Measurements from ENCODE around the gene ITGA5.

ITGA5 gene

GRCh38 chr12:54352891-54353874 lies 65.9 kb downstream of the ITGA5 start:
- DNase-seq (ENCODE audit: low read depth) = no peak

- no peak for DNase-seq (ENCODE audit: low read depth)
Measured at GRCh38 chr12:54352022-54352531, 67.0 kb downstream of the ITGA5 start.

GRCh38 chr12:54351341-54351740 lies 67.7 kb downstream of the ITGA5 start:
- no peak for DNase-seq (ENCODE audit: low read depth)

- DNase-seq (ENCODE audit: low read depth) = no peak
Measured at GRCh38 chr12:54350743-54351142, 68.3 kb downstream of the ITGA5 start.

GRCh38 chr12:54349679-54350078 lies 69.4 kb downstream of the ITGA5 start:
- DNase-seq (ENCODE audit: low read depth) = no peak

- DNase-seq (ENCODE audit: low read depth) = no peak
Measured at GRCh38 chr12:54349036-54349435, 70.0 kb downstream of the ITGA5 start.
